Caco-2 (cell line): Measurements from ENCODE around the gene GPS1. TPM values are rescaled to one million over a fixed set of nuclear protein-coding genes. Genes with fewer than 3 reads are reported as not detected.
A peak's percentile ranks its signal among the peaks of the same experiment; 100 is the strongest.

Source experiments
- BruUV-seq: library from RNA; stranded (reverse); fragments of 400-500 nt; replicated peaks from 2 replicates; lab custom pipeline; 2021; lab: Mats Ljungman, UMichigan
- CTCF ChIA-PET: fragments of 300-600 bp; sonication (Branson Sonifier 250); formaldehyde crosslinking; loops from one replicate; lab custom pipeline; 2022; ENCODE audit warnings: antibody characterized with exemption; lab: Charles Lee
- POLR2A ChIA-PET: fragments of 300-600 bp; sonication (Branson Sonifier 250); formaldehyde crosslinking; loops from one replicate; lab custom pipeline; 2022; ENCODE audit warnings: antibody characterized with exemption; lab: Charles Lee
- DNase-seq, 2 experiments: peaks; one replicate each; pipeline versions ENCODE4 v3.0.0 to v3.0.0-alpha.2; 2020 to 2022
- H3K27me3 ChIP-seq: replicated peaks from 2 replicates; pipeline ENCODE4 v1.6.0; 2011; ENCODE audit warnings: low read length; ENCODE audit not compliant: control insufficient read depth, insufficient read depth
- H3K36me3 ChIP-seq: 2 replicates; pipeline ENCODE4 v1.5.1; 2011; ENCODE audit warnings: low read length; ENCODE audit not compliant: control insufficient read depth, insufficient read depth
- H3K4me1 ChIP-seq: fragments of 250-450 bp; sonication (Bioruptor Pico); 2 replicates; pipeline ENCODE4 v1.5.1; 2020; ENCODE audit warnings: mild to moderate bottlenecking
- H3K4me3 ChIP-seq: 2 replicates; pipeline ENCODE4 v1.5.1; 2011; ENCODE audit warnings: low read depth, mild to moderate bottlenecking, control low read depth, low read length
- H3K9me3 ChIP-seq: fragments of 250-450 bp; sonication (Bioruptor Pico); 2 replicates; pipeline ENCODE4 v1.5.1; 2020; ENCODE audit warnings: mild to moderate bottlenecking, moderate library complexity
- H3K27ac Mint-ChIP-seq: one replicate; pipeline ENCODE4 v1.8.0; 2022; ENCODE audit warnings: mixed read lengths; ENCODE audit not compliant: unreplicated experiment
- H3K27me3 Mint-ChIP-seq: one replicate; pipeline ENCODE4 v1.8.0; 2022; ENCODE audit warnings: mixed read lengths; ENCODE audit not compliant: insufficient read depth, unreplicated experiment
- H3K36me3 Mint-ChIP-seq: one replicate; pipeline ENCODE4 v1.8.0; 2022; ENCODE audit warnings: mild to moderate bottlenecking, mixed read lengths; ENCODE audit not compliant: insufficient read depth, unreplicated experiment
- H3K4me1 Mint-ChIP-seq: one replicate; pipeline ENCODE4 v1.8.0; 2022; ENCODE audit warnings: low read depth, mixed read lengths; ENCODE audit not compliant: unreplicated experiment
- H3K4me3 Mint-ChIP-seq: one replicate; pipeline ENCODE4 v1.8.0; 2022; ENCODE audit warnings: mild to moderate bottlenecking, moderate library complexity, mixed read lengths; ENCODE audit not compliant: unreplicated experiment
- H3K9me3 Mint-ChIP-seq: one replicate; pipeline ENCODE4 v1.8.0; 2022; ENCODE audit warnings: mixed read lengths; ENCODE audit not compliant: unreplicated experiment
- intact Hi-C: fragments of 100-400 bp; cut with micrococcal nuclease; formaldehyde crosslinking; loops from one replicate; pipeline ENCODE4 v1.10.0; 2022; ENCODE audit not compliant: unreplicated experiment
- total RNA-seq: library from RNA; stranded (reverse); gene quantifications from 2 replicates; pipeline ENCODE4 v1.2.3, GENCODE V29; 2022
- TF ChIP-seq, protein P1 (sequence below), 2 experiments: fragments of 200-600 bp in 1 of 2; IDR thresholded peaks; 1 replicate in 1 of 2; 2 replicates in 1 of 2; pipeline versions ENCODE4 v1.5.1 to v1.8.0; 2011 to 2022; ENCODE audit warnings: antibody characterized with exemption in 1 of 2, control low read depth in 1 of 2, inconsistent platforms in 1 of 2, low read depth in 1 of 2, low read length in 1 of 2, mild to moderate bottlenecking in 1 of 2, moderate library complexity in 1 of 2; ENCODE audit not compliant: insufficient read depth in 1 of 2, severe bottlenecking in 1 of 2, unreplicated experiment in 1 of 2

Gene GPS1
- total RNA-seq, 1 experiment from 2014 or later = 195 TPM

DNA sequence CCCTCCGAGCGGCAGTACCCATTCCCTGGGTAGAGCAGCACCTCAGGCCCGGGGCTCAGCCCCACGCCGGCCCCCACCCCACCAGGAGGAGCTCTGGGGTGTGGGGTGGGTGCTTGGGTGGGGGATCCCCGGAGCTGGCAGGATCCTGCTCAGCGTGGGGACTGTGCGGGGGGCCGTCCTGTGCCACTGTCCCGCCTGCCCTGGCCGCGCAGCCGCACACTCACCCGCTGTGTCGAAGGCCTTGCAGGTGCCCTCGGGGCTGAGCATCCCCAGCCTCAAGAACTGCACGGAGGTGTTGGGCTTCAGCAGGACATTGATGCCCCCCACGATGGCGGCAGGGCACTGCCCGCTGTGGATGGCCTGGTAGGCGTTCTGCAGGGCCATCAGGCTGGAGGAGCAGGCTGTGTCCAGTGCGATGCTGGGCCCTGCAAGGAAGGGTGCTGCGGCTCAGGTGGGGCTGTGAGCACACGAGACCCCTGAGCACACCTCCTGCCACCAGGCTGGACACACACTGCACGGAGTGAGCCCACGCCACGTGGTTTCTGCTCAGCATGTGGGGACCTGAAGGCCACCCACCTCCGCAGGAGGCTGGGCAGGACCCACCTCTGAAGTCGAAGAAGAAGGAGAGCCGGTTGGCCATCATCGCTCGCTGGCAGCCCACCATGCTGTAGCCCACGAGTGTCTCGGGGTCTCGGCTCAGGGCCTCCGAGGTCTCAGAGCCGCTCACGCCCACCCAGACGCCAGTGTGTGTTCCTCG is 41.5 kb downstream of the GPS1 start:
- no peak for DNase-seq
- Mint-ChIP-seq H3K36me3 (peaks cover 82% of the 10 kb centered on the region), H3K9me3 (no peaks in the 10 kb centered on the region), H3K27me3 (no peaks in the 10 kb centered on the region), H3K27ac (no peak overlapping the region), H3K4me3 (no peak overlapping the region), H3K4me1 (no peaks in the 10 kb centered on the region)
- H3K36me3 ChIP-seq = peaks cover 24% of the 10 kb centered on the region
- CTCF ChIA-PET = no interaction called here
- intact Hi-C loops = no loop called here
- H3K4me3 ChIP-seq = no peak overlapping the region
- no TSS peak for BruUV-seq
- TF ChIP-seq, protein P1, sequence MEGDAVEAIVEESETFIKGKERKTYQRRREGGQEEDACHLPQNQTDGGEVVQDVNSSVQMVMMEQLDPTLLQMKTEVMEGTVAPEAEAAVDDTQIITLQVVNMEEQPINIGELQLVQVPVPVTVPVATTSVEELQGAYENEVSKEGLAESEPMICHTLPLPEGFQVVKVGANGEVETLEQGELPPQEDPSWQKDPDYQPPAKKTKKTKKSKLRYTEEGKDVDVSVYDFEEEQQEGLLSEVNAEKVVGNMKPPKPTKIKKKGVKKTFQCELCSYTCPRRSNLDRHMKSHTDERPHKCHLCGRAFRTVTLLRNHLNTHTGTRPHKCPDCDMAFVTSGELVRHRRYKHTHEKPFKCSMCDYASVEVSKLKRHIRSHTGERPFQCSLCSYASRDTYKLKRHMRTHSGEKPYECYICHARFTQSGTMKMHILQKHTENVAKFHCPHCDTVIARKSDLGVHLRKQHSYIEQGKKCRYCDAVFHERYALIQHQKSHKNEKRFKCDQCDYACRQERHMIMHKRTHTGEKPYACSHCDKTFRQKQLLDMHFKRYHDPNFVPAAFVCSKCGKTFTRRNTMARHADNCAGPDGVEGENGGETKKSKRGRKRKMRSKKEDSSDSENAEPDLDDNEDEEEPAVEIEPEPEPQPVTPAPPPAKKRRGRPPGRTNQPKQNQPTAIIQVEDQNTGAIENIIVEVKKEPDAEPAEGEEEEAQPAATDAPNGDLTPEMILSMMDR (IDR thresholded peaks at IDR 0.05; ENCODE audit: insufficient read depth in 1 of 2, low read depth in 1 of 2, low read length in 1 of 2, severe bottlenecking in 1 of 2, unreplicated experiment in 1 of 2) = no peak
- H3K9me3 ChIP-seq = no peaks in the 10 kb centered on the region
- peaks cover 11% of the 10 kb centered on the region for H3K4me1 ChIP-seq
- no peaks in the 10 kb centered on the region for H3K27me3 ChIP-seq
- POLR2A ChIA-PET = interaction anchor here (0.6 kb wide), 1 partner anchor 29 kb away, joined by 5 read pairs; no protein-coding TSS in a partner anchor

DNA sequence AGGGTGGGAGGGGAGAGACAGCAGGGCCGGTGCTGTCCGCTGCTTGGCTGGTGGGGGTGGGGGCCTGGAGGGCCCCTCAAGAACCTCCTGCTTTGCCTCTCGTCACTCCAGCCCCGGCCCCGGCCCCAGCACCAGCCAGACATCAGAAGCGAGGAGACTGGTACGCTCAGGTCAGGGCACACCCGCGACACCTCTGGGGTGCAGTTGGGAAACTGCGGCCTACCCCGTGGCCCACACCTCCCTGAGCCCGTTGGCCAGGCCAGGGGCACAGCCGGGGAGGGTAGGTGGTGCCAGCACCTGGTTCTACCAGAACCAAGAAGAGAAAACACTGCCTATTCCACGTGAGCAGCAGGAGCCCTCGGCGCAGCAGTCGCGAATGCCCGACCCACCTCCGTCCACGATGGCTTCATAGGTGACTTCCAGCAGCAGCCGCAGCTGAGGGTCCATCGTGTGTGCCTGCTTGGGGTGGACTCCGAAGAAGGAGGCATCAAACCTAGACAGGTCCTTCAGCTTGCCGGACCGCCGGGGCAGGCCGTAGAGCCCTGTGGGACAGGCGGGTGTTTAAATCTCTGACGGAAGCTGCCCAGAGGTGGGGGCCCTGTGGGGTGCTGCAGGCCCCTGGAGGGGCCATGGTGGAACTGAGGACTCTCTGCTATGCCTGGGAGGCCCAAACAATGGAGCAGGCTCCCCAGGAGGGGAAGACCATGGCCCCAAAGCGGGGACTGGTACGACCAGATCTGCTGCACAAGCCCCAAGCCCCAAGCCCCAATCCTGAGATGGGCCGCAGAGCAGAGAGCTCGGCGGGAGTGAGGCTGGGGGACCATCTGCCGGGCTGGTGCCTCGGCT is 43.5 kb downstream of the GPS1 start:
- H3K36me3 ChIP-seq = peaks cover 22% of the 10 kb centered on the region
- no peak for DNase-seq
- BruUV-seq = no TSS peak
- no peak overlapping the region for H3K27ac Mint-ChIP-seq
- peak overlapping the region; percentile 75 for H3K4me3 Mint-ChIP-seq
- peaks cover 22% of the 10 kb centered on the region for H3K4me1 ChIP-seq
- CTCF ChIA-PET = no interaction called here
- no peaks in the 10 kb centered on the region for H3K27me3 ChIP-seq
- no peak overlapping the region; the same call in 1 of the 2 replicates for H3K4me3 ChIP-seq
- H3K27me3 Mint-ChIP-seq = no peaks in the 10 kb centered on the region
- no peaks in the 10 kb centered on the region for H3K9me3 Mint-ChIP-seq
- H3K36me3 Mint-ChIP-seq = peaks cover 85% of the 10 kb centered on the region
- POLR2A ChIA-PET = interaction anchor here (0.6 kb wide), 1 partner anchor 57 kb away, joined by 3 read pairs; no protein-coding TSS in a partner anchor
- intact Hi-C loops = no loop called here
- TF ChIP-seq, protein P1 (IDR thresholded peaks at IDR 0.05; ENCODE audit: insufficient read depth in 1 of 2, low read depth in 1 of 2, low read length in 1 of 2, severe bottlenecking in 1 of 2, unreplicated experiment in 1 of 2) = no peak
- no peaks in the 10 kb centered on the region for H3K9me3 ChIP-seq
- no peaks in the 10 kb centered on the region for H3K4me1 Mint-ChIP-seq
